HG02642 (cell line): ENCODE results near the gene SLX4IP.

Experiments
- ATAC-seq: cut with Tn5 transposase; IDR thresholded peaks from one replicate; pipeline ENCODE4 v1.9.1; 2021; ENCODE audit warnings: mild to moderate bottlenecking; ENCODE audit not compliant: unreplicated experiment, poor library complexity

The SLX4IP gene

DNA sequence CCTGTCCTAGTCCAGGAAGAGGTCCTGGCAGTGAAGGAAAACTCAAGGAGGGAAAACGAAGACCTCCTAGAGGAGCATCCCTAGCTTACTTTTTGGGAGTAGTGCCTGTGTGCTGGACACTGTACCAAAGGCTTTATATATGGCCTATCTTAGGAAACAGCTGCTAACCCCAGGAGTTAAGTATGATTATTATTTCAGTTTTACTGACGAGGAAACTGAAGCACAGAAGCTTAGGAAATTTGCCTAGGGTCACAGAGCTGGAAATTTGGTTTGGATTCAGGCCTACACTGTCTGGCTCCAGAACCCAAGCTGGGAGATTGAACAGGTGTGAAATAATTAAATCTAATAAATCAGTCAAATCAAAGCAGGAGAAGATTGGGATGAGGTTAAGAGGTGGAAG lies 78.0 kb downstream of the SLX4IP start:
- no peak for ATAC-seq

DNA sequence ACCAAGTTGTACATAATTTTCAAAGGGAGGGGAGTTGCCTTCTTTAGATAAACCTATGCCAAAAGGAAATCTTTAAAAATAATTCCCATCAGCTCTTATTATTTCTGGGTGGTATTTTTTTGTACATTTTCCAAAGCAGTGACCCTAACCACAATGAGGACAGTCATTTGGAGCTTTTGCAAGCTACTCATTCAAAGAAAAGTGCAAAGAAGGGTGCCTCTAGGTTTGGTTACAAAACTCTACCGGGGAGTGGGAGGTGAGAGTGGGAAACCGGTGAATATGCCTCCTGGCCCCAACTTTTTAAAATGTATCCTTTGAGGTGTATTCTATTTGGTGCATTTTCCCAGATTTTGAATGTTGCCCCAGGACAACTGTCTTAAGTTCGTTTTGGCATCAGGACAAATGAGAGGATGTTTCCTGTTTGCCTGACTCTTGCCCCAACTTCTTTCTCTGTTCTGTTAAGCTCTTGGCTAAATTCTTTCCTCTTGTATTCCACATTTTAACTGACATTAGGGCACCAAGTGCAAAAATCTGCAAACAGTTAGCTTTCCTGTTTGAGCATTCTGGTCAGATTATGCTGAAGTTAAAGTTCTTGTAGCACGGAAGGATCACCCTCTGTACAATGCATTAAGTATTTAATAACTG lies 78.9 kb downstream of the SLX4IP start:
- peak; percentile 25 for ATAC-seq

- no peak for ATAC-seq
Measured at GRCh38 chr20:10516529-10516928, 81.4 kb downstream of the SLX4IP start.

DNA sequence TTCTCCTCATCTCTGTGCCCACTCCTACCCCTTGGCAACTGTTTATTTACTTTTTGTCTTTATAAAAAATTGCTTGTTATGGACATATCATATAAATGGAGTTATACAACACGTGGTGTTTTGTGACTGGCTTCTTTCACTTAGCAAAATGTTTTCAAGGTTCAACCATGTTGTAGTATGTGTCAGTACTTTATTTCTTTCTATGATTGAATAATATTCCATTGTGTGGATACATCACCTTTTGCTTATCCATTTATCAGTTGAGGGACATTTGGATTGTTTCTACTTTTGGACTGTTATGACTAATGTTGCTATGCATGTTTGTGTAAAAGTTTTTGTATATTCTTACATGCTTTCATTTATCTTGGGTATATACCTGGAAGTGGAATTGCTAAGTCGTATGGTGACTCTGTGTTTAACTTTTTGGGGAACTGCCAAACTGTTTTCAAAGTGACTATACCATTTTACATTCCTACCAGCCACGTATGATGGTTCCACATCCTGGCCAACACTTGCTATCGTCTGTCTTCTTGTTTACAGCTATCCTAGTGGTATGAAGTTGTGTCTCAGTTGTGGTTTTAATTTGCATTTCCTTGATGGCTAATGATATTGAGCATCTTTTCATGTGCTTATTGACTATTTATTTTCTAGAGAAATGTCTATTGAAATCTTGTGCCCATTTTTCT lies 84.4 kb downstream of the SLX4IP start:
- ATAC-seq = no peak

GRCh38 chr20:10520528-10520927 lies 85.4 kb downstream of the SLX4IP start:
- no peak for ATAC-seq

GRCh38 chr20:10521068-10521831 lies 86.1 kb downstream of the SLX4IP start:
- ATAC-seq = no peak

GRCh38 chr20:10521836-10522235 lies 86.7 kb downstream of the SLX4IP start:
- no peak for ATAC-seq

DNA sequence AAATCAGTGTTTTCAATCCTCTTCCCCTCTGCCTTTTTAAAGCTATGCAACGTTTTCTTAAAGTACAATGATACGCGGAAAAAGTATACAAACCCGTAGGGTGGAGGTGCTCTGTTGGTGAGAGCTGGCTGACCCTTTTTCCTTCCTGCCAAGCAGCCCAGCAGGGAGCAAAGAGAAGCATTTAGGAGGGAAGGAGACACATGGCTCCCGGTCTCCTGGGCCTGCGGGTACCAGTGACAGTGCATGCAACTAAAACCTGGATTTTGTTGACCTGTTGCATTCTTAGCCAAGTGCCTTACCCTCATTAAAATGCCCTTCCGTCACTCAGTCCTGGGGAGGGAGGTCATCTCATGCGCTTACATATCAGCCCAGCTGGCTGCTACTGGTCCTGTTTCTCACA lies 87.2 kb downstream of the SLX4IP start:
- ATAC-seq = no peak

- no peak for ATAC-seq
Measured at GRCh38 chr20:10523443-10523842, 88.3 kb downstream of the SLX4IP start.

DNA sequence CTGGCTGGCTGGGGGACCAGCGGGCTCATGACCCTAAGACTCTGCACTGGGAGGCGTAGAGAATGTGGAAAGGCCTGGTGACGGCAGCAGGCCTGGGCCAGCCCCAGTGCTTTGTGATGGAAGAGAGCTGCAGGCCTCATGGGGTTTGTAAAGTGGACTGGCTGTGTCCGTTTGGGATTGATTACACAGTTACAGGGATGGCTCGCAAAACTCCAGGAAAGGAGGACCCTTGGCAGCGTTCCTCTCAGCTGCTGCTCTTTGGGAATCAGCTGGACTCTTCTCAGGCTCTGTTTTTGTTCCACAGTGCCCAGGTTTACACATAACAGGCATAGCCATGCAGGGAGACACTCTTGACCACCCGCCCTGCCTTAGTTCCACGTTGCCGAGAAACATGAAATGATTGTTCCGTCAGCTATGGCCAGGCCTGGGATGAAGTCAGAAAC lies 89.0 kb downstream of the SLX4IP start:
- no peak for ATAC-seq

DNA sequence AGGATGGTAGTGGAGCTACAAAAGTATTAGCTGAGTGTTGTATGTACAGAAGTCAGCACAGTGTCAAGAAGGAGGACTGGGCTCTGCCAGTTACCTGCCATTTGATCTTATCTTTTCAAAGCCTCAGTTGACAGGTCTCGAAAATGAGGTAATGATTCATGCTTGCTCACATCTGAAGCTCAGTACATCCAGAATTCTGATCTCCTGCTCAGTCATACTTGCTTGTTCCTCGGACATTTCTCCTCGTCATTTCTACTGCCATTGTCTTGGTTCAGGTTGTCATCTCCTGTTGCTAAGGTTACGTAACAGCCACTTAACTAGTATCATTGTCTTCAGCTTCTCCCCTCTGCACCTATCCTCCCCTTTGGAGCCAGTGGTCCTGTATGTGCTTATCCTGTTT lies 89.5 kb downstream of the SLX4IP start:
- no peak for ATAC-seq

- ATAC-seq = no peak
Measured at GRCh38 chr20:10527781-10528180, 92.7 kb downstream of the SLX4IP start.

DNA sequence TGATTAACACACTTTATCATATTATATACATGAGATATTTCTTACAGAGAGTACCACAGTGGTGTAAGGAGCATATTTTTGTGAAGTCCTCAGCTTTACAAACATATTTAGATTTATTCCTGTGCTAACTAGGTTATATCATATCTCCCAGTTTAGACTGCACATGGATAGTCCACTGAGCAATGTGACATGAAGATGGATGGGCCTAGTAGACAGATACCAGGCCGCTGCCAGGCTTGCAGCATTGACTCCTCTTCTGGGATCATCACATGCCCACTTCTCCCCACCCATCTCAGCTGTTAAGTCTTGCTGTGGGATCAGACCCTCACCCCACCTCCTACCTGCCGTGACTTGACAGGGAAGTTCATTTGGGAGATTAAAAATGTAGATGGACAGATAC lies 95.8 kb downstream of the SLX4IP start:
- ATAC-seq = no peak

DNA sequence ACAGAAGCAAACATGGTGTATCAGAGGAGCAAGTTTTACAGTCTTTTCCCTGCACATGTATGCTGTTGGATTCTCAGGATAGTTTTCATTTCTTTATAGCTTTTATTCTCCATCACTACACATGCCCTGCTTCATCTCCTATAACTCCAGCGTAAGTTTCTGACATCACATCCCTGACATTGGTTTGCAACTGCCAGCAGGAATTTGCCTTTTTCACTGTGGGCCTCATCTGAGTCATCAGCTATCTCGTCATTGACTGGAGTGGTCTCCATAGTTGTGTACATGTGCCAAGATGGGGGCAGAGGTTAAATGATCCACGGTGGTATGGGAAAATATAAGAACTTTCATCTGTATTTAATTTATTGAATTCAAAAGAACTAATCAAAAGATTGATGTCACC lies 96.7 kb downstream of the SLX4IP start:
- no peak for ATAC-seq

- no peak for ATAC-seq
Measured at GRCh38 chr20:10532361-10532760, 97.3 kb downstream of the SLX4IP start.

DNA sequence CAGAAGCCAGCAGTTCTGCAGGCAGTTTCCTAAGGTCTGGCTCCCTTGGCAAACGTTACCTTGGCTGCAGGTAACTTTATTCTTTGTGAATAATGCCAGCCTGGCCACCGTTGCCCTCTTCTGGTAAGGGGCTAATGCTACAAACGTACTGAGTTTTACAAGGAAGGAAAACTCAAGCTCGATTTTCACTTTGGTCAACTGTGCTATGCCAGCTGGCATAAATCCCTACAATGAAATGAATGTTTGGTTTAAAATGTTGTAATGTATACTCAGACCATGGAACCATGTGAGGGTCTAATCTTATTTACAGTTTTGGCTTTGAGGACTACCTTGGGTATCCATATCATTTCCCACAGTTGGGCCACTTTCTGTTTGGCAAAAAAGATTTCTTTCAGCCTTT lies 101.4 kb downstream of the SLX4IP start:
- no peak for ATAC-seq

GRCh38 chr20:10537850-10538480 lies 102.9 kb downstream of the SLX4IP start:
- ATAC-seq = no peak

DNA sequence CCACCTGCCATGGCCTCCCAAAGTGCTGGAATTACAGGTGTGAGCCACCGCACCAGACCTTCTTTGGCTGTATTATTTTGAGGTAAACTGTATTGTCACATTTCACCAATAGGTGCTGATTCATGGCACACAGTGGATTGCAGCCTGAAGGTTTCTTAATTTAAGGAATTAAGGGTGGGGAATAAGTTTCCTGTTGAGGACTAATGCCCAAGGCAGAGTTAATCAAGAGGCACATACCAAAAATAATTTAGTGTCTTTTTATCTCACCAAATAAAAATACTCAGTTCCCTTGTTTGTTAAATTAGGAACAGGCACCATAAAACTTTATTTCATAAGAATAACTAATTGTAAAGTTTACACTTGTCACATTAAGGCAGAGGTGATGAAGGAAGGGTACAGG lies 103.7 kb downstream of the SLX4IP start:
- no peak for ATAC-seq

- ATAC-seq = no peak
Measured at GRCh38 chr20:10539818-10540553, 104.9 kb downstream of the SLX4IP start.
